RWPE1 (cell line): ENCODE data around the gene HLA-F.
A peak's percentile ranks its signal among the peaks of the same experiment; 100 is the strongest.

Experiments
- CTCF ChIA-PET: fragments of 350-600 bp; sonication (Branson Sonifier 250); formaldehyde crosslinking; extraction: SDS; loops from one replicate; lab custom pipeline; 2021; lab: Yijun Ruan, JAX
- POLR2A ChIA-PET: fragments of 400-600 bp; formaldehyde crosslinking; extraction: SDS; loops from one replicate; lab custom pipeline; 2020; ENCODE audit warnings: antibody characterized with exemption; ENCODE audit not compliant: low non-redundant PET; lab: Yijun Ruan, JAX
- DNase-seq: peaks from one replicate; pipeline ENCODE4 v3.0.0; 2012; ENCODE audit warnings: low spot score
- H3K27ac ChIP-seq: fragments of 450-650 bp; 2 replicates; pipeline ENCODE4 v1.5.1; 2017
- CTCF ChIP-seq: fragments of 450-650 bp; conservative IDR thresholded peaks from 2 replicates; pipeline ENCODE4 v1.5.1; 2017; ENCODE audit warnings: low read depth, mild to moderate bottlenecking

HLA-F gene

GRCh38 chr6:29748391-29749307 is 25.4 kb downstream of the HLA-F start:
- ChIA-PET CTCF (interaction anchor here (0.6 to 1.4 kb wide), 4 partner anchors 12 to 140 kb away, joined by 3 to 6 read pairs (median 4); no protein-coding TSS in a partner anchor), POLR2A (no interaction called here)
- no peak for TF ChIP-seq CTCF
- H3K27ac ChIP-seq = peak overlapping the region; percentile 81
- peak; percentile 99 for DNase-seq

DNA sequence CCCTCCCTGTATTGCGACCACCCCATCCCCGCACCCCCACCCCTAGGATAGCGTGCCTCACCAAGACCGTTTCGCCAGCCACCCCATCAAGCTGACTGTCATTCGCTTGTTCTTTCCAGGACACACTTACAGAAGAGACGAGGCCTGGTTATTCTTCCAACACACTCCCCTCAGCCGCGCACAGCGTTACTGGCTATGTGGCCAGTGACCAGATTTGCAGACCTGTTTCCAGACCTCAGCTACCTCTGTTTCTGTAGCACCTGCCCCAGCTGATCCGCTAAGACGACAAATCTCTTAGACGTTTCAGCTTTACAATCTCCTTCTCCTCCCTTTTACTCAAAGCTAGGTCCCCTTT is 26.1 kb downstream of the HLA-F start:
- H3K27ac ChIP-seq = peak overlapping the region; percentile 81
- ChIA-PET CTCF (interaction anchor here (0.6 to 1.4 kb wide), 4 partner anchors 13 to 140 kb away, joined by 3 to 4 read pairs (median 3); no protein-coding TSS in a partner anchor), POLR2A (no interaction called here)
- DNase-seq = no peak
- no peak for TF ChIP-seq CTCF

- CTCF ChIA-PET = interaction anchor here (0.6 to 0.9 kb wide), 4 partner anchors 29 to 139 kb away, joined by 3 to 8 read pairs (median 4); no protein-coding TSS in a partner anchor
- TF ChIP-seq CTCF = no peak
These were observed 26.4 kb downstream of the HLA-F start for GRCh38 chr6:29749668-29750067.

DNA sequence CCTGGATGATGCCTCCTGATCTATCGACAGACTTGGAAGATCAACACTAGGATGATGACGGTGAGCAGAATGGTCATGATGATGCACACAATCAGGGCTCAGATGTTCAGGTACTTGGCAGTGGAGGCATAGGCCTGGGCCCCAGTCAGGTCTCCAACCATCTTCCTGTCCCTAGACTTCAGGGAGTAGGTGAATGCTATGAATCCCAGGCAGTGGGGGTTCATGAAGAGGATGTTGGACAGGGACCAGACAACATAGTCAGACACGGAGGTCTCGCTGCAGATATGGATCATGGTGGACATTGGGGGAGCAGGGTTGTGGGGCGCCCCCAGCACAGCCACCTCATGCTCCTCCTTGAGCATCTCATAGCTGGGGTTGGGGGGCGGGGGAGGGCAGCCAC is 27.5 kb downstream of the HLA-F start:
- ChIA-PET POLR2A (no interaction called here), CTCF (no interaction called here)
- no peak for DNase-seq
- TF ChIP-seq CTCF = no peak
- H3K27ac ChIP-seq = 0 out of 2 replicates have a peak overlapping the region, but pooled peaks have one; percentile 7

More at GRCh38 chr6:29749668-29750067, 26.4 kb downstream of the HLA-F start:
- no peak for DNase-seq
- peak overlapping the region; percentile 81 for H3K27ac ChIP-seq
- POLR2A ChIA-PET = no interaction called here

- POLR2A ChIA-PET = no interaction called here
- CTCF ChIA-PET = interaction anchor here (0.5 to 0.6 kb wide), 2 partner anchors 12 to 13 kb away, joined by 3 to 5 read pairs; no protein-coding TSS in a partner anchor
These were observed 28.2 kb downstream of the HLA-F start for GRCh38 chr6:29751480-29751879.

More at GRCh38 chr6:29751480-29751879, 28.2 kb downstream of the HLA-F start:
- DNase-seq = no peak
- H3K27ac ChIP-seq = peak overlapping the region; percentile 93; the same call in 1 of the 2 replicates
- TF ChIP-seq CTCF = no peak
